ENCODE data around the gene ZBTB7B. TPM values are rescaled to one million over a fixed set of nuclear protein-coding genes. Genes with fewer than 3 reads are reported as not detected.

The ZBTB7B gene
- total RNA-seq, 5 donors from 2014 or later (not counting 1 experiment from before 2014, with no cell fraction given): 39.6 to 68.4 (median 51.7) TPM

- Mint-ChIP-seq H3K27me3 (peaks cover 0 to 3% of the 10 kb centered on the region in 2 donors), H3K27ac (no peak overlapping the region), H3K4me1 (peaks cover 6 to 12% (median 10%) of the 10 kb centered on the region in 3 donors), H3K4me3 (no peak overlapping the region), H3K9me3 (no peaks in the 10 kb centered on the region), H3K36me3 (no peaks in the 10 kb centered on the region)
- ATAC-seq (replicated peaks in 1 of 4) (no peak), DNase-seq (no peak)
- H3K36me3 ChIP-seq (ENCODE audit: control insufficient read depth in 2 of 2, extremely low read depth in 1 of 2, insufficient read depth in 1 of 2, low read length in 1 of 2): no peaks in the 10 kb centered on the region
- CTCF ChIA-PET: interaction anchor here (0.7 to 2.3 kb wide), 6 partner anchors 9 to 121 kb away, joined by 3 to 9 read pairs (median 5); no protein-coding TSS in a partner anchor
- no peak overlapping the region for H3K27ac ChIP-seq (ENCODE audit: low read length)
- peaks cover 0 to 20% of the 10 kb centered on the region in 2 experiments for H3K27me3 ChIP-seq (replicated peaks in 1 of 2; ENCODE audit: control insufficient read depth in 2 of 2, extremely low read depth in 1 of 2, insufficient read depth in 2 of 2, low read length in 1 of 2)
- no peak overlapping the region for H3K4me3 ChIP-seq (ENCODE audit: control insufficient read depth in 1 of 2, extremely low read depth in 1 of 2, low read length in 1 of 2)
- no peaks in the 10 kb centered on the region for H3K9me3 ChIP-seq
- no peaks in the 10 kb centered on the region for H3K4me1 ChIP-seq (ENCODE audit: control insufficient read depth in 1 of 2, extremely low read depth in 1 of 2, insufficient read depth in 2 of 2, low read length in 2 of 2)
- POLR2A ChIA-PET: no interaction called here
- WGBS (ENCODE audit: insufficient coverage): no CpG with 5 or more reads among the region's 3 CpGs
These were observed 41.2 kb downstream of the ZBTB7B start for GRCh38 chr1:155043793-155044192.

- WGBS (ENCODE audit: insufficient coverage): 71% methylated on average over 5 of the region's 6 CpGs
- H3K4me3 Mint-ChIP-seq: peak overlapping the region in 1 of 3 donors; percentile 24
- H3K27ac ChIP-seq (ENCODE audit: low read length): no peak overlapping the region
- peaks cover 0 to 20% of the 10 kb centered on the region in 2 experiments for H3K27me3 ChIP-seq (replicated peaks in 1 of 2; ENCODE audit: control insufficient read depth in 2 of 2, extremely low read depth in 1 of 2, insufficient read depth in 2 of 2, low read length in 1 of 2)
- no peaks in the 10 kb centered on the region for H3K9me3 Mint-ChIP-seq
- H3K27ac Mint-ChIP-seq: peak overlapping the region in 1 of 2 donors; percentile 32
- H3K9me3 ChIP-seq: no peaks in the 10 kb centered on the region
- ChIA-PET POLR2A (interaction anchor here in 1 of 2 donors (0.6 kb wide), 1 partner anchor 72 kb away, joined by 3 read pairs; no protein-coding TSS in a partner anchor), CTCF (interaction anchor here (0.6 to 2.3 kb wide), 10 partner anchors 8 to 174 kb away, joined by 3 to 9 read pairs (median 6); no protein-coding TSS in a partner anchor)
- no peak for DNase-seq
- H3K4me3 ChIP-seq (ENCODE audit: control insufficient read depth in 1 of 2, extremely low read depth in 1 of 2, low read length in 1 of 2): no peak overlapping the region
- no peaks in the 10 kb centered on the region for H3K36me3 ChIP-seq (ENCODE audit: control insufficient read depth in 2 of 2, extremely low read depth in 1 of 2, insufficient read depth in 1 of 2, low read length in 1 of 2)
- no peak for ATAC-seq (replicated peaks in 1 of 4)
- H3K4me1 ChIP-seq (ENCODE audit: control insufficient read depth in 1 of 2, extremely low read depth in 1 of 2, insufficient read depth in 2 of 2, low read length in 2 of 2): no peaks in the 10 kb centered on the region
- H3K36me3 Mint-ChIP-seq: no peaks in the 10 kb centered on the region
- H3K4me1 Mint-ChIP-seq: peaks cover 6 to 12% (median 10%) of the 10 kb centered on the region in 3 donors
- peaks cover 0 to 1% of the 10 kb centered on the region in 2 donors for H3K27me3 Mint-ChIP-seq
These were observed 41.8 kb downstream of the ZBTB7B start for GRCh38 chr1:155044365-155044764.

GRCh38 chr1:155044812-155045657 lies 42.4 kb downstream of the ZBTB7B start:
- ChIA-PET POLR2A (interaction anchor here in 1 of 2 donors (0.6 kb wide), 1 partner anchor 73 kb away, joined by 3 read pairs; no protein-coding TSS in a partner anchor), CTCF (interaction anchor here (0.6 to 2.3 kb wide), 10 partner anchors 8 to 175 kb away, joined by 3 to 9 read pairs (median 6); no protein-coding TSS in a partner anchor)
- H3K27me3 ChIP-seq (replicated peaks in 1 of 2; ENCODE audit: control insufficient read depth in 2 of 2, extremely low read depth in 1 of 2, insufficient read depth in 2 of 2, low read length in 1 of 2): peaks cover 0 to 20% of the 10 kb centered on the region in 2 experiments
- Mint-ChIP-seq H3K27me3 (peaks cover 0 to 1% of the 10 kb centered on the region in 2 donors), H3K36me3 (no peaks in the 10 kb centered on the region), H3K27ac (no peak overlapping the region), H3K4me1 (peaks cover 6 to 16% (median 12%) of the 10 kb centered on the region in 3 donors), H3K9me3 (no peaks in the 10 kb centered on the region), H3K4me3 (no peak overlapping the region)
- no peaks in the 10 kb centered on the region for H3K9me3 ChIP-seq
- peaks cover 0 to 3% of the 10 kb centered on the region in 2 experiments for H3K4me1 ChIP-seq (ENCODE audit: control insufficient read depth in 1 of 2, extremely low read depth in 1 of 2, insufficient read depth in 2 of 2, low read length in 2 of 2)
- DNase-seq (peak in 29 of 35 experiments; percentile 27 to 78 (median 45)), ATAC-seq (replicated peaks in 1 of 4) (peak; percentile 87 to 95 (median 90))
- no peak overlapping the region for H3K4me3 ChIP-seq (ENCODE audit: control insufficient read depth in 1 of 2, extremely low read depth in 1 of 2, low read length in 1 of 2)
- 64% methylated on average over 5 of the region's 7 CpGs for WGBS (ENCODE audit: insufficient coverage)
- H3K36me3 ChIP-seq (ENCODE audit: control insufficient read depth in 2 of 2, extremely low read depth in 1 of 2, insufficient read depth in 1 of 2, low read length in 1 of 2): no peaks in the 10 kb centered on the region
- no peak overlapping the region for H3K27ac ChIP-seq (ENCODE audit: low read length)

GRCh38 chr1:155048449-155049334 lies 46.1 kb downstream of the ZBTB7B start:
- peak overlapping the region in 1 of 3 donors; percentile 11 for H3K4me3 Mint-ChIP-seq
- H3K36me3 Mint-ChIP-seq: no peaks in the 10 kb centered on the region
- DNase-seq: no peak
- H3K4me1 ChIP-seq (ENCODE audit: control insufficient read depth in 1 of 2, extremely low read depth in 1 of 2, insufficient read depth in 2 of 2, low read length in 2 of 2): peaks cover 4 to 32% of the 10 kb centered on the region in 2 experiments
- no peak for ATAC-seq (replicated peaks in 1 of 4)
- no peaks in the 10 kb centered on the region for H3K36me3 ChIP-seq (ENCODE audit: control insufficient read depth in 2 of 2, extremely low read depth in 1 of 2, insufficient read depth in 1 of 2, low read length in 1 of 2)
- H3K27ac Mint-ChIP-seq: no peak overlapping the region
- ChIA-PET CTCF (interaction anchor here in 1 of 2 donors (0.7 to 1.8 kb wide), 2 partner anchors 11 to 22 kb away, joined by 6 read pairs; no protein-coding TSS in a partner anchor), POLR2A (interaction anchor here in 1 of 2 donors (0.6 kb wide), 1 partner anchor 50 kb away, joined by 10 read pairs; no protein-coding TSS in a partner anchor)
- H3K9me3 ChIP-seq: no peaks in the 10 kb centered on the region
- no peak overlapping the region for H3K4me3 ChIP-seq (ENCODE audit: control insufficient read depth in 1 of 2, extremely low read depth in 1 of 2, low read length in 1 of 2)
- peaks cover 0 to 1% of the 10 kb centered on the region in 2 donors for H3K27me3 Mint-ChIP-seq
- H3K27me3 ChIP-seq (replicated peaks in 1 of 2; ENCODE audit: control insufficient read depth in 2 of 2, extremely low read depth in 1 of 2, insufficient read depth in 2 of 2, low read length in 1 of 2): peaks cover 0 to 16% of the 10 kb centered on the region in 2 experiments
- no peak overlapping the region for H3K27ac ChIP-seq (ENCODE audit: low read length)
- H3K4me1 Mint-ChIP-seq: peaks cover 20 to 37% (median 32%) of the 10 kb centered on the region in 3 donors
- H3K9me3 Mint-ChIP-seq: no peaks in the 10 kb centered on the region
- WGBS (ENCODE audit: insufficient coverage): 100% methylated on average over 3 of the region's 8 CpGs

- Histone ChIP-seq H3K27me3 (replicated peaks in 1 of 2; ENCODE audit: control insufficient read depth in 2 of 2, extremely low read depth in 1 of 2, insufficient read depth in 2 of 2, low read length in 1 of 2) (peaks cover 0 to 6% of the 10 kb centered on the region in 2 experiments), H3K27ac (ENCODE audit: low read length) (no peak overlapping the region), H3K4me3 (ENCODE audit: control insufficient read depth in 1 of 2, extremely low read depth in 1 of 2, low read length in 1 of 2) (peak overlapping the region; percentile 81 to 84), H3K9me3 (no peaks in the 10 kb centered on the region), H3K36me3 (ENCODE audit: control insufficient read depth in 2 of 2, extremely low read depth in 1 of 2, insufficient read depth in 1 of 2, low read length in 1 of 2) (no peaks in the 10 kb centered on the region), H3K4me1 (ENCODE audit: control insufficient read depth in 1 of 2, extremely low read depth in 1 of 2, insufficient read depth in 2 of 2, low read length in 2 of 2) (peaks cover 4 to 32% of the 10 kb centered on the region in 2 experiments)
- ChIA-PET POLR2A (no interaction called here), CTCF (interaction anchor here (0.6 to 1.6 kb wide), 9 partner anchors 10 to 1153 kb away, joined by 3 to 6 read pairs (median 3); partner anchors contain the start of genes FLAD1 (in 1 of the 2) and KRTCAP2 (in 1 of the 2))
- ATAC-seq (replicated peaks in 1 of 4): no peak
- Mint-ChIP-seq H3K9me3 (no peaks in the 10 kb centered on the region), H3K27me3 (no peaks in the 10 kb centered on the region), H3K4me3 (peak overlapping the region; percentile 79 to 88 (median 85)), H3K27ac (peak overlapping the region; percentile 39 to 74), H3K36me3 (no peaks in the 10 kb centered on the region), H3K4me1 (peaks cover 17 to 32% (median 24%) of the 10 kb centered on the region in 3 donors)
- no peak for DNase-seq
- 31% methylated on average over 4 of the region's 10 CpGs for WGBS (ENCODE audit: insufficient coverage)
These were observed 47.3 kb downstream of the ZBTB7B start for GRCh38 chr1:155049651-155050559.

Measured in T-cell (primary cell).